Endothelial cell of umbilical vein (primary cell): Measurements from ENCODE around the gene ASS1.

Source experiments
- CTCF ChIP-seq, 2 donors: IDR thresholded peaks; 1 replicate in 1 of 2; 2 replicates in 1 of 2; pipeline ENCODE4 v1.5.1; 2011; ENCODE audit warnings: low read length in 2 of 2, mild to moderate bottlenecking in 2 of 2, moderate library complexity in 2 of 2, control low read depth in 1 of 2, inconsistent platforms in 1 of 2, low read depth in 1 of 2; ENCODE audit not compliant: insufficient read depth in 1 of 2; ENCODE audit errors: extremely low read depth in 1 of 2
- EZH2 ChIP-seq: IDR thresholded peaks from 2 replicates; pipeline ENCODE4 v1.6.1; 2012; ENCODE audit warnings: borderline replicate concordance, low read depth, mild to moderate bottlenecking, moderate library complexity, low read length, inconsistent platforms; ENCODE audit not compliant: severe bottlenecking
- MAX ChIP-seq: IDR thresholded peaks from 2 replicates; pipeline ENCODE4 v1.6.1; 2011; ENCODE audit not compliant: insufficient read depth, insufficient read length
- POLR2A ChIP-seq: IDR thresholded peaks from 2 replicates; pipeline ENCODE4 v1.6.1; 2012; ENCODE audit warnings: low read depth, mild to moderate bottlenecking, control low read depth, low read length
- POLR2AphosphoS5 ChIP-seq: IDR thresholded peaks from 2 replicates; pipeline ENCODE4 v1.6.1; 2012; ENCODE audit warnings: low read depth, mild to moderate bottlenecking, control low read depth, low read length, moderate library complexity; ENCODE audit not compliant: insufficient read depth

GRCh38 chr9:130419521-130420035, 25.2 kb upstream of the ASS1 start:
- TF ChIP-seq POLR2A (no peak), CTCF (IDR thresholded peaks at IDR 0.05; ENCODE audit: extremely low read depth in 1 of 2, insufficient read depth in 1 of 2, low read depth in 1 of 2, low read length in 2 of 2) (no peak), POLR2AphosphoS5 (no peak), MAX (no peak), EZH2 (no peak)
